Brain microvascular endothelial cell (primary cell): ENCODE results near the gene KCND3.

ENCODE experiments used
- DNase-seq: peaks from one replicate; pipeline ENCODE4 v3.0.0-alpha.2; 2020
- H3K27ac ChIP-seq: fragments of 250-450 bp; sonication (Bioruptor Pico); 2 replicates; pipeline ENCODE4 v1.5.1; 2020; ENCODE audit warnings: mild to moderate bottlenecking, moderate library complexity
- H3K27me3 ChIP-seq: fragments of 250-450 bp; sonication (Bioruptor Pico); replicated peaks from 2 replicates; pipeline ENCODE4 v1.5.1; 2020; ENCODE audit warnings: mild to moderate bottlenecking
- H3K36me3 ChIP-seq: fragments of 250-450 bp; sonication (Bioruptor Pico); replicated peaks from 2 replicates; pipeline ENCODE4 v1.5.1; 2020; ENCODE audit warnings: mild to moderate bottlenecking
- H3K4me3 ChIP-seq: 2 replicates; pipeline ENCODE4 v1.5.1; 2011; ENCODE audit warnings: low read depth, mild to moderate bottlenecking, control low read depth, low read length, moderate library complexity
- CTCF ChIP-seq: IDR thresholded peaks from 2 replicates; pipeline ENCODE4 v1.5.1; 2011; ENCODE audit warnings: low read depth, mild to moderate bottlenecking, moderate library complexity, low read length, control low read depth, inconsistent platforms; ENCODE audit errors: missing control alignments
- in situ Hi-C: cut with HindIII; loops from 2 replicates; pipeline ENCODE4 v1.10.0; 2017; ENCODE audit warnings: low sequenced_read_pairs, low pct_ligation_motif_present

Gene KCND3

DNA sequence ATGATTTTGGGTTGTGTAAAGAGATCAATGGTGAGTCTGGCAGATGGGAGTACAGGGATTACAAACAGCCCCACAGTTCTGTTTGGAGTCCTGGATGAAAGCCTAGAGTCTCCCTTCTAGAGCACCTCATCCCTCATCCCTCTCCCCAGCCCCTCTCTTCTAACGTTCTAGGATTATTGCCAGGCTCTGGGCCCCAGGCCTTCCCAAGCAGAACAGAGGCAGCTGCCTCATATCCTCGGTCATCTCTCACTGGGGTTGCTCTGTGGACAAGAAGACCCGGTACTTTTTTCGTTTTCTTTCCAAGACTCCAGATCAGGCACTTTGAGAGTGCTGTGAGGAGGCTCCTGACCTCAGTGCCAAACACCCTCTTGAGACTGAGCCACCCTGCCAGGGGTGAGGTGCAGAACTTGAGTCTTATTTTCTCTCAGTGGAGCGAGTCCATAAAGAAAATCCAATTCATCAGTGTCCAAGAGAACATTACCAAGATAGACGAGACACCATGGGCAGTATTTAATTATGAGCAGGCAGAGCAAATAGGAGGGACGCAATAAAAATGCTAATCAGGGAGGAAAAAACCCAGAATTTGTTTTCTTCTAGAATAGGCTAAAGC, 17.1 kb upstream of the KCND3 start:
- in situ Hi-C loops: no loop called here
- H3K36me3 ChIP-seq: no peaks in the 10 kb centered on the region
- H3K4me3 ChIP-seq: no peak overlapping the region
- TF ChIP-seq CTCF: no peak
- no peaks in the 10 kb centered on the region for H3K27me3 ChIP-seq
- DNase-seq: no peak
- H3K27ac ChIP-seq: no peak overlapping the region

DNA sequence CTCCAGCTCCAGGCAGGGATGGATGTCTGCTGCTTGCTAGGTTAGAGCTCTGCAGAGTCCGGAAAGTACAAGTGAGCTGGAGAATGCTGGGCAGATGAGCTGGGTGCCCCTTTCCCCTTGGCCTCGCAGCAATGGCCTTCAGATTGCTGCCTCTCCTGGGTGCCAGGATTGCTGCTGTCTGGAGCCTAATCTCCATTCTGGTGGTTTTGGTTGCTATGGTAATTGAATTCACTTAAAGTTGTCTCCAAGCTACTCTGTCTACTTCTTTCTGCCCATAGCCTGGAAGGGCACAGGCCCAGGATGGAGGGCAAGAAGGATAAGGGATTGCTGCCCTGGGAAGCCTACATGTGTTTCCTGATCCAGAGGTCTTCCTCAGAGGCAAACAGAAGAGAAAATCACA, 14.6 kb upstream of the KCND3 start:
- no peak for TF ChIP-seq CTCF
- no peak overlapping the region for H3K4me3 ChIP-seq
- no peaks in the 10 kb centered on the region for H3K27me3 ChIP-seq
- DNase-seq: no peak
- H3K27ac ChIP-seq: no peak overlapping the region
- no peaks in the 10 kb centered on the region for H3K36me3 ChIP-seq
- in situ Hi-C loops: no loop called here

- Histone ChIP-seq H3K36me3 (no peaks in the 10 kb centered on the region), H3K27me3 (no peaks in the 10 kb centered on the region), H3K27ac (no peak overlapping the region), H3K4me3 (no peak overlapping the region)
- in situ Hi-C loops: no loop called here
- no peak for TF ChIP-seq CTCF
- DNase-seq: no peak
Measured at GRCh38 chr1:112002514-112002913, 13.0 kb upstream of the KCND3 start.

- Histone ChIP-seq H3K4me3 (no peak overlapping the region), H3K36me3 (no peaks in the 10 kb centered on the region), H3K27me3 (no peaks in the 10 kb centered on the region), H3K27ac (no peak overlapping the region)
- no peak for DNase-seq
- in situ Hi-C loops: no loop called here
- no peak for TF ChIP-seq CTCF
Measured at GRCh38 chr1:112001436-112001835, 12.0 kb upstream of the KCND3 start.

DNA sequence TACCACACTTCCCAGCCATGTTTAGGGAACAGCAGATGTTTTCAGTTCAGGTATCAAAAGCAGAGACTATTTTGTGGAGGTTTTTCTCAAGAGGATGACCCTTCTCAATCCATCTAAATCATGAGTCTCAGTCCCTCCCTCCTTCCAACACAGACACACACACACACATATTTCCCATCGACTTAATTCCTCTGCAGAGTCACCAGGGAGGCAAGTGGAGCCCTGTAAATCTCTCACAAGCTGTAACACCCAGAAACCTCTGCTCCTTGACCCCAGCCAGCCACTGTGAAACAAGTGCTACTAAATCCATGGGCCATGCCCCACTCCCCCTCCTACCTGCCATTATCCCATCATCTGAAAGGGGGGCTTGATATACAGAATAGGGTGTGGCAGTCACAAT, 10.6 kb upstream of the KCND3 start:
- no peak overlapping the region for H3K27ac ChIP-seq
- no peak for TF ChIP-seq CTCF
- in situ Hi-C loops: no loop called here
- H3K4me3 ChIP-seq: no peak overlapping the region
- no peak for DNase-seq
- no peaks in the 10 kb centered on the region for H3K27me3 ChIP-seq
- H3K36me3 ChIP-seq: no peaks in the 10 kb centered on the region

DNA sequence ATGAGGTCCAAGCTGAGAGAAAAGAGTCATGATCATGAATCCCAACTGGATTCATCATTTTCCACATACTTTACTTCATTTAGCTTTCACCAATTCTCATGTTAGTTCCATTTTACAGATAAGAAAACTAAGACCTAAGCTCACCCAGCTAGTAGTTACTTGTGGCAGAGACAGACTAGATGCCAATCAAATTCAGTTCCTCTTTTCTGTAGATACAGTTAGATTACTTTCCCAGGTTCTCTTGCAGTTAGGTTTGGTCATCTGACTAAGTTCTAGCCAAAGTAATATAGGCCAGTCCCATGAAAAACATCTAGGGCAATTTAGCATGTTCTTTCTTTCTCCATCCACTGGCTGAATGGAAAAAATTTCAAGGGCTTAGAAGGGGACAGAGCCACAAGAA, 8.9 kb upstream of the KCND3 start:
- Histone ChIP-seq H3K27ac (no peak overlapping the region), H3K27me3 (peaks cover 1% of the 10 kb centered on the region), H3K36me3 (no peaks in the 10 kb centered on the region), H3K4me3 (no peak overlapping the region)
- DNase-seq: no peak
- in situ Hi-C loops: no loop called here
- TF ChIP-seq CTCF: no peak
